Head of caudate nucleus (tissue), 42 donors: ENCODE measurements around the gene SMARCA2.
"Not testable (repeated sequence)": the region's sequence is repeated elsewhere in the genome, so short reads cannot be mapped to it uniquely, and the experiment has no call there.

Experiments
- DNase-seq, 42 donors: peaks; one replicate each; pipeline versions ENCODE4 v3.0.0 to v3.0.0-alpha.2; 2020 to 2021; ENCODE audit warnings: mixed read lengths in 7 of 42
- intact Hi-C: fragments of 100-400 bp; cut with DNase I; formaldehyde crosslinking; loops from one replicate; pipeline ENCODE4 v1.15.0; 2022

The SMARCA2 gene

DNA sequence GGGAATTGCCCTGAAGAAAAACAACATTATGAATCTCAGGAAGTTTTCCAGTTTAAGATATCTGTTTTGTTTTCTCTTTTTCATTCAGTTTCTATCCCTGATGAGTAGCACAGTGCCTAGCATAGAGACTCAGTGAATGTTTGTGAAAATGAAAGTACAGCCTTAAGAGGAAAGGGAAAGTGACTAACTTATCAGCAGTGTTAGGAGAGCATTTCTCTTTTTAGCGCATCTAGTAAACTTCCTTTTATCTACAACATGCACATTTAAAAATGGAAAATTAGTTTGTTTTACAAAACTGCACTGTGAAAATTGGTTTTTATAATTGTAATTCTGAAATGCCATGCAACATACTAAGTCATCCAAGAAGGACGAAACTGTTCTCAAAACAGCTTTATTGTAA, 110.8 kb downstream of the SMARCA2 start:
- intact Hi-C loops: no loop called here
- no peak for DNase-seq

DNA sequence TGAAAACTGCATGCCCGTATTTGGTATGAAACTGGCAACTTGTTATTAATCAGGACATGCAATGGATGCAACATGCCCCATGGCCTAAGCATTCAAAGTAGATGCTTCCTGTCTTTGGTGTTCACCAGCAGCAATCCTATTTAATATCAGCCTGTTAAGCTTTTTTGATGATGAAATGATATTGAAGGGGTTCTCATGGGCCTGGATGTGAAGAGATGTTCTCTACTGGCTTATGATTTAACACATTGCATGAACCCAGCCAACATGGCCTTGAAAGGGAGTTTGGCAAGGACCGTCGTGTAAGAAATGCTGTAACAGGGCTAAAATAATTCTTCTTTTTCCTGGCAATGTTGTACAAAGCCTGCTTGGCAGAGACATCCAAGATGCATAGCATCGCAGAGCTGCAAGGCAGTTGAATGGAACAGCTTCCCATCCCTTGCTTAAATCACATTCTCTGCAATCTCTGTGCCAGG, 111.2 kb downstream of the SMARCA2 start:
- intact Hi-C loops: no loop called here
- no peak for DNase-seq

DNA sequence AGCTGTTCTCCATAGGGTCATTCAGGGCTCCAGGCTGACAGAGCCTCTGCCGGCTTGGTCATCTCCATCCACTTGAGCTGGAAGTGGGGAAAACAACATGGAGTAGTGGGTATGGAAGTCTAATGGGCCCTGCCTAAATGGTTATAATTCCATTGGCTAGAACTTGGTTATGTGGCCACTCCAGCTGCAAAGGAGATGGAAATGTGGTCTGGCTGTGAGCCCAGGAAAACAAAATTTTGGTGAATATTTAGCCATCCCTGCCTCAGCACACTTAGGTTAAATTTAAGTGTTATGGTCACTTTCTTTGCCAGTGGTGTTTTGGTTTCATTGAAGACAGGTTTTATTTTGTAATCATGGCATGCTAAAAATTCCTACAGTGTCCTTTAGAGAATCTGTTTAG, 112.3 kb downstream of the SMARCA2 start:
- no peak for DNase-seq
- intact Hi-C loops: no loop called here

DNA sequence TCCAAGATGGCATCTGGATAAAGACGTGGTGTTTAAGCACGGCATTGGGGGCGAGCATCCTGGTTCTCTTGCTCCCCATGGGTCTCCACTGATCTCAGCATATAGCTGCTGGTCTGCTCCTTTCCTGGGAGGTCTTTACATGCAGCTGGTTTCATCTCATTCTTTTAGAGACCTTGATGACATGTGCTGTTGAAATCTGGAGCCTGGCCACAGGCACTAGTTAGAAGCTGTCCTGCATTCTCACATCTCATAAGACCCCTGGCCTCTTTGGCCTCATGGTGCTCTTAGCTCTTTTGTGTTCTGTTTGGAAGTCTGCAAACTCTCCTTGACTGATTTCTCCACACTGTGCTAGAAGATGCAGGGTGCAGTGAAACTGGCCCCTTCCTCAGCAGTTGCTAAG, 113.0 kb downstream of the SMARCA2 start:
- DNase-seq: no peak
- intact Hi-C loops: no loop called here

DNA sequence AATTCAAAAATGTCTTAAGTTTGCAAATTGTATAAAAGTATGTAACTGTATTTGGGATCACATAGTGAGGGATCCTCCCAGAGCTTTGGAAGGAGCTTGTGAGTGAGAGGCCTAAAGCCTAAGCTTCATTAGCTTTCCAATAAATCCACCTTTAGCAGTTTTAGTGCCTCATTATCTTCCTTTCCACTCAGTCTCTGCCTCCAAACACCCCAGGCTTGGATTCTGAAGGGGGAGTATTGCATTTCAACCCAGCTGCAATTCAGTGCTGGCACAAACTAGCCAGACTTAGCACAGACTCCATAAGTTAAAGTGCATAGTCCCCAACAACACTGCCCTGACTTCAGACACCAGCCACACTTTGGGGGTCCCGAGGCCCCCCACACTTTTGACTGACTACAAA, 113.5 kb downstream of the SMARCA2 start:
- DNase-seq: no peak
- intact Hi-C loops: no loop called here

- intact Hi-C loops: loop anchor here (10.0 kb wide), 1 partner anchor 534 kb away; no protein-coding TSS in a partner anchor
- DNase-seq: no peak
These were observed 115.8 kb downstream of the SMARCA2 start for GRCh38 chr9:2130941-2131340.

GRCh38 chr9:2132484-2133082, 117.4 kb downstream of the SMARCA2 start:
- intact Hi-C loops: loop anchor here (10.0 kb wide), 1 partner anchor 532 kb away; no protein-coding TSS in a partner anchor
- DNase-seq: peak in 1 of 42 donors; percentile 29

- intact Hi-C loops: loop anchor here (10.0 kb wide), 1 partner anchor 530 kb away; no protein-coding TSS in a partner anchor
- DNase-seq: no peak
These were observed 119.2 kb downstream of the SMARCA2 start for GRCh38 chr9:2134391-2134790.

- DNase-seq: peak in 23 of 42 donors; percentile 21 to 74 (median 46)
- intact Hi-C loops: loop anchor here (10.0 kb wide), 1 partner anchor 526 kb away; no protein-coding TSS in a partner anchor
These were observed 123.5 kb downstream of the SMARCA2 start for GRCh38 chr9:2138646-2139045.

GRCh38 chr9:2140600-2141223, 125.6 kb downstream of the SMARCA2 start:
- intact Hi-C loops: no loop called here
- no peak for DNase-seq

DNA sequence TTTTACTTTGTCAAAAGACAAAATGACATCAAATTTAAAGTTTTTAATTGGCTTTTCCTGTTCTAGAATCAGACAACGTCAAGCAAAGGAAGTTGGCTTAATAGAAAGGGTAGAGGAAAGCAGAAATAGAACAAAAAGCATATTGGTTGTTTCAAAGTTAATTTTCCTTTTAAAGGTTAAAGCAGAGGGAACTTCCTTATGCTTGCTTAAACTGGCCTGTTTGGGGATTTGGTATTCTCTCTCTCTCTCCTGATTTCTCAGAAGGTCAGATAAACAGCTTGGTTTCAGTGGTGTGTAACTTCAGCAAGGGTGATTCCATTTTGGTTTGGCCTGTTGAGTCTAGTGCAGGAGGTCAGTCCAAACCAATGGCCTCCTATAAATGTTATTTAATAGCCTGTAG, 127.1 kb downstream of the SMARCA2 start:
- intact Hi-C loops: no loop called here
- DNase-seq: no peak

GRCh38 chr9:2144619-2145018, 129.5 kb downstream of the SMARCA2 start:
- DNase-seq: no peak
- intact Hi-C loops: no loop called here

DNA sequence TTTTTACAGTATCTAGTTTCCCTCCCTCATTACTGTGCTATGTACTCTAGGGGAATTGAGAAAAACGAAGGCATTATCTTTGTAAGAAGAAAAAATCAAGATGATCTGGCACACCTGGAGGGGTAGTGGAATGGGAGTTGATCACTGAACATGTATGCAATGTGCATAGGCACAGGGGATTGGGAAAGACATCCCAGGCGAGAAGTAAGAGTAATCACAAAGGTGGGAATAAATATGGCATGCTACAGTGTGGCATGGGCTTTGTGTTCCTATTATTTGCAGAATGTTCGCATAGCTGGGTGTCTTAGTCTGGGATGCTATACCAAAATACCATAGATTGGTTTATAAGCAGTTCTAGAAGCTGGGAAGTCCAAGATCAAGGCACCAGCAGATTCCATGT, 130.6 kb downstream of the SMARCA2 start:
- no peak for DNase-seq
- intact Hi-C loops: no loop called here

GRCh38 chr9:2146700-2147099, 131.6 kb downstream of the SMARCA2 start:
- peak in 1 of 42 donors; percentile 11 for DNase-seq
- intact Hi-C loops: not testable (repeated sequence)

DNA sequence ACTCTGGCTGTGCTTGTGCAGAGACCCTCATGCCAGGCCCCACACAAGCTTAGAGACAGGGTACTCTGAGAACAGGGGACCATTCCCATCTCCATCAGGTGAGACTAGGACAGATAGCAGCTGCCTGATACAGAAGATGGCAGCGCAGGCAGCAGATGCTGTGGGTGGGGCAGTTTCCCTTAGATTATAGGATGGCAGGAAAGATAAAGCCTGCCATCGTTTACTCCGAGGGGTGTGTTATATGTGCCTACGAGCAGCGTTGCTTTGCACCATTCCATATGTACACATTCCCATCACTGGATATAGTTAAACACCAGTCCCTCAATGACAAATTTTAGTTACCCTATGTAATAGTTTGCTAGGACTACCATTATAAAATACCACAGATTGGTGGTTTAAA, 135.2 kb downstream of the SMARCA2 start:
- DNase-seq: no peak
- intact Hi-C loops: no loop called here

GRCh38 chr9:2151171-2151570, 136.0 kb downstream of the SMARCA2 start:
- intact Hi-C loops: no loop called here
- DNase-seq: no peak

- intact Hi-C loops: no loop called here
- DNase-seq: no peak
These were observed 138.0 kb downstream of the SMARCA2 start for GRCh38 chr9:2152966-2153629.

DNA sequence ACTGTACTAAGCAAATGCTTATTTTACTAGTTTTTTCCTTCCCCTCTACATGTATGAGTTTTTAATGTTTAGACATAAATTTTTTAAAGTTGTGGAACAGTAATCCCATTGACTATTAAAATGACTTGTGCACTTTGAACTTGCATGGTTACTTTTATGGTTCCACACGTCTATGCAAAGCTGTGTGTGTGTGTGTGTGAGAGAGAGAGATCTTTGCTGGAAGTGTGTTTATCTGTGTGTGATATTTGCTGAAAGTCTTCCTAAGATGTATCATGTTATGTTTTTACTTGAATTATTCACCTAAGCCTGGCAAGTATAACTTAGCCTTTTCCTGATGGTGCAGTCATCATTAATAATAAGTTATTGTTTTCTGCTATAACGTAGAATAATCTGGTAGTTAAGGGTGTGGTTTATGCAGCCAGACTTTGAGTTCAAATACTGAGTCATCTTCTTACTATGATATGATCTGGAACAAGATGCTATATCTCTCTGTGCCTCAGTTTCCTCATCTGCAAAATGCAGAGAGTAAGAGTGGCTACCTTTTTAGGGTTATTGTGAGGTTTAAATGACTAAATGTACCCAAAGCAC, 138.6 kb downstream of the SMARCA2 start:
- DNase-seq: no peak
- intact Hi-C loops: no loop called here

- DNase-seq: no peak
- intact Hi-C loops: no loop called here
These were observed 139.6 kb downstream of the SMARCA2 start for GRCh38 chr9:2154731-2155130.

GRCh38 chr9:2155966-2156365, 140.8 kb downstream of the SMARCA2 start:
- intact Hi-C loops: no loop called here

More at GRCh38 chr9:2155966-2156365, 140.8 kb downstream of the SMARCA2 start:
- no peak for DNase-seq
